PFSK-1 (cell line): ENCODE results near the gene BROX.

Experiments
- POLR2AphosphoS5 ChIP-seq: IDR thresholded peaks from 2 replicates; pipeline ENCODE4 v1.6.1; 2012; ENCODE audit warnings: low read depth, mild to moderate bottlenecking, control low read depth, low read length, moderate library complexity
- TF ChIP-seq, protein P1 (sequence below), 2 experiments: IDR thresholded peaks; 2 replicates each; pipeline versions ENCODE4 v1.6.1 to v1.8.0; 2011 to 2012; ENCODE audit warnings: low read depth in 2 of 2, low read length in 2 of 2, control low read depth in 1 of 2, inconsistent platforms in 1 of 2, mild to moderate bottlenecking in 1 of 2, moderate library complexity in 1 of 2; ENCODE audit not compliant: insufficient read depth in 1 of 2

DNA sequence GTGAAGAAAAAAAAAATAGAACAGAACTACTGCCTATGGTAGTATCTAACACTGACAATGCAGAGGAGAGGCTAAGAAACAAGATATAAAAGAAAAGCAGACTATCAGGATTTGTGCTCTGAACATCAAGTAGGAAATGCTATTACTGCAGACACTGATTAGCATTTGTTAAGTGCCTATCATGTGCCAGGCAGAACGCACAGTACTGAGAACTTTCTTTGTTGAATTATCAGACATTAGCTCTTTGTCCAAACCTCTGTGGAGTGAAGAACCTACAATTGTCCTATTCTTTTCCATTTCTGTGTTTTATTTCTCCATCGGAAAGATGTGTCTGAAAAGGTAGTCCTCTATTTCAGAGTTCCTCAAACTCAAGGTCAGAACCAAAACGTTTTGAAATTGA, 72.0 kb downstream of the BROX start:
- no peak for TF ChIP-seq POLR2AphosphoS5
- TF ChIP-seq, protein P1, sequence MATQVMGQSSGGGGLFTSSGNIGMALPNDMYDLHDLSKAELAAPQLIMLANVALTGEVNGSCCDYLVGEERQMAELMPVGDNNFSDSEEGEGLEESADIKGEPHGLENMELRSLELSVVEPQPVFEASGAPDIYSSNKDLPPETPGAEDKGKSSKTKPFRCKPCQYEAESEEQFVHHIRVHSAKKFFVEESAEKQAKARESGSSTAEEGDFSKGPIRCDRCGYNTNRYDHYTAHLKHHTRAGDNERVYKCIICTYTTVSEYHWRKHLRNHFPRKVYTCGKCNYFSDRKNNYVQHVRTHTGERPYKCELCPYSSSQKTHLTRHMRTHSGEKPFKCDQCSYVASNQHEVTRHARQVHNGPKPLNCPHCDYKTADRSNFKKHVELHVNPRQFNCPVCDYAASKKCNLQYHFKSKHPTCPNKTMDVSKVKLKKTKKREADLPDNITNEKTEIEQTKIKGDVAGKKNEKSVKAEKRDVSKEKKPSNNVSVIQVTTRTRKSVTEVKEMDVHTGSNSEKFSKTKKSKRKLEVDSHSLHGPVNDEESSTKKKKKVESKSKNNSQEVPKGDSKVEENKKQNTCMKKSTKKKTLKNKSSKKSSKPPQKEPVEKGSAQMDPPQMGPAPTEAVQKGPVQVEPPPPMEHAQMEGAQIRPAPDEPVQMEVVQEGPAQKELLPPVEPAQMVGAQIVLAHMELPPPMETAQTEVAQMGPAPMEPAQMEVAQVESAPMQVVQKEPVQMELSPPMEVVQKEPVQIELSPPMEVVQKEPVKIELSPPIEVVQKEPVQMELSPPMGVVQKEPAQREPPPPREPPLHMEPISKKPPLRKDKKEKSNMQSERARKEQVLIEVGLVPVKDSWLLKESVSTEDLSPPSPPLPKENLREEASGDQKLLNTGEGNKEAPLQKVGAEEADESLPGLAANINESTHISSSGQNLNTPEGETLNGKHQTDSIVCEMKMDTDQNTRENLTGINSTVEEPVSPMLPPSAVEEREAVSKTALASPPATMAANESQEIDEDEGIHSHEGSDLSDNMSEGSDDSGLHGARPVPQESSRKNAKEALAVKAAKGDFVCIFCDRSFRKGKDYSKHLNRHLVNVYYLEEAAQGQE (IDR thresholded peaks at IDR 0.05; ENCODE audit: insufficient read depth in 1 of 2, low read depth in 2 of 2, low read length in 2 of 2) = no peak
